Kidney (tissue), 14 donors: Measurements from ENCODE around the gene FUT3. TPM values are rescaled to one million over a fixed set of nuclear protein-coding genes. Genes with fewer than 3 reads are reported as not detected.

ENCODE experiments used
- DNase-seq, 5 donors: peaks; one replicate each; pipeline ENCODE4 v3.0.0-alpha.2; 2013 to 2020
- FAIRE-seq: peaks from 2 replicates; lab custom pipeline; 2012; peaks lifted over from hg19 to GRCh38; lab: Jason Lieb, UNC
- H3K27ac ChIP-seq, 2 donors: one replicate each; pipeline ENCODE4 v1.7.0; 2013; ENCODE audit warnings: low read depth in 2 of 2, low read length in 2 of 2, inconsistent platforms in 1 of 2
- H3K27me3 ChIP-seq: one replicate; pipeline ENCODE4 v1.7.1; 2013; ENCODE audit warnings: low read length, inconsistent platforms; ENCODE audit not compliant: control insufficient read depth, insufficient read depth
- H3K36me3 ChIP-seq, 3 donors: one replicate each; pipeline versions ENCODE4 v1.7.0 to v1.7.1; 2013; ENCODE audit warnings: low read length in 3 of 3, control low read depth in 1 of 3, inconsistent platforms in 1 of 3; ENCODE audit not compliant: insufficient read depth in 3 of 3, control insufficient read depth in 2 of 3
- H3K4me1 ChIP-seq, 3 donors: one replicate each; pipeline versions ENCODE4 v1.7.0 to v1.7.1; 2013; ENCODE audit warnings: low read length in 3 of 3, inconsistent platforms in 1 of 3, low read depth in 1 of 3; ENCODE audit not compliant: control insufficient read depth in 2 of 3, insufficient read depth in 2 of 3
- H3K4me3 ChIP-seq, 3 donors: one replicate each; pipeline versions ENCODE4 v1.7.0 to v1.8.1; 2013; ENCODE audit warnings: low read length in 3 of 3, control low read depth in 1 of 3, inconsistent platforms in 1 of 3
- H3K9ac ChIP-seq, 3 donors: one replicate each; pipeline versions ENCODE4 v1.7.0 to v1.7.1; 2013; ENCODE audit warnings: low read length in 3 of 3, control low read depth in 1 of 3, inconsistent platforms in 1 of 3
- H3K9me3 ChIP-seq, 3 donors: one replicate each; pipeline versions ENCODE4 v1.7.0 to v1.7.1; 2013; ENCODE audit warnings: low read length in 3 of 3, control low read depth in 1 of 3, inconsistent platforms in 1 of 3; ENCODE audit not compliant: control insufficient read depth in 2 of 3, insufficient read depth in 1 of 3
- intact Hi-C: fragments of 100-400 bp; cut with DNase I; formaldehyde crosslinking; loops from one replicate; pipeline ENCODE4 v1.11.1; 2022
- polyA plus RNA-seq: library from polyadenylated mRNA; stranded (reverse); fragments of 350-450 nt; fragmentation: Illumina TruSeq; extraction: RNeasy Lipid Tissue Mini Kit (QIAGEN cat#74804); gene quantifications from one replicate; pipeline ENCODE4 v1.2.3, GENCODE V29; 2014; ENCODE audit warnings: low read depth, low replicate concordance; ENCODE audit not compliant: insufficient read depth
- total RNA-seq: library from RNA; stranded (reverse); fragmentation: NEBNext Ultra II Directional; extraction: Animal tissue kit (Norgen Biotek cat#: 25700); gene quantifications from one replicate; pipeline ENCODE4 v1.2.1, GENCODE V29; 2021
- TF ChIP-seq, protein P1 (sequence below): IDR thresholded peaks from 3 replicates; pipeline ENCODE4 v1.5.1; 2012; ENCODE audit warnings: mild to moderate bottlenecking, moderate library complexity, borderline replicate concordance; ENCODE audit not compliant: insufficient read depth; ENCODE audit errors: extremely low read depth
- donor health status: control.
- donor health status: control.
- donor health status: control.
- donor health status: control.
- donor health status: control.
- donor health status: DM: yes; HTN: yes; CAD: no.
- donor health status: Normal renal cell carcinoma (clear cell type).

FUT3 gene
- total and polyA plus RNA-seq, 2 donors from 2014 or later, result 3.0 to 6.5 TPM

DNA sequence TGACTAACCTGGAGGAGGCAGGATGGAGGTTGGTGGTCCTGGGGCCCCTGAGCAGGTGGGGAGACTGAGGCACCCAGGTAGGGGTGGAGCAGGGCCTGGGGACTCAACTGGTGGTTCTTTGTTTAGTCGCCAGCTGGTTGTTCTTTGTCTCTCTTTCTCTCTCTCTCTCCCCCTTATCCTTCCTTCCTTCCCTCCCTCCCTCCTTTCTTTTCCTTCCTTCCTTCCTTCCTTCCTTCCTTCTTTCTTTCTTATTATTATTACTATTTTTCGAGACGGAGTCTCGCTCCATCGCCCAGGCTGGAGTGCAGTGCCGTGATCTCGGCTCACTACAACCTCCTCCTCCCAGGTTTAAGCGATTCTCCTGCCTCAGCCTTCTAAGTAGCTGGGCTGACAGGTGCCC is 53.0 kb downstream of the FUT3 start:
- no peak overlapping the region for H3K9ac ChIP-seq
- no peak overlapping the region for H3K27ac ChIP-seq
- no peaks in the 10 kb centered on the region for H3K36me3 ChIP-seq
- H3K9me3 ChIP-seq, result no peaks in the 10 kb centered on the region
- DNase-seq, result no peak
- FAIRE-seq, result no peak
- TF ChIP-seq, protein P1, sequence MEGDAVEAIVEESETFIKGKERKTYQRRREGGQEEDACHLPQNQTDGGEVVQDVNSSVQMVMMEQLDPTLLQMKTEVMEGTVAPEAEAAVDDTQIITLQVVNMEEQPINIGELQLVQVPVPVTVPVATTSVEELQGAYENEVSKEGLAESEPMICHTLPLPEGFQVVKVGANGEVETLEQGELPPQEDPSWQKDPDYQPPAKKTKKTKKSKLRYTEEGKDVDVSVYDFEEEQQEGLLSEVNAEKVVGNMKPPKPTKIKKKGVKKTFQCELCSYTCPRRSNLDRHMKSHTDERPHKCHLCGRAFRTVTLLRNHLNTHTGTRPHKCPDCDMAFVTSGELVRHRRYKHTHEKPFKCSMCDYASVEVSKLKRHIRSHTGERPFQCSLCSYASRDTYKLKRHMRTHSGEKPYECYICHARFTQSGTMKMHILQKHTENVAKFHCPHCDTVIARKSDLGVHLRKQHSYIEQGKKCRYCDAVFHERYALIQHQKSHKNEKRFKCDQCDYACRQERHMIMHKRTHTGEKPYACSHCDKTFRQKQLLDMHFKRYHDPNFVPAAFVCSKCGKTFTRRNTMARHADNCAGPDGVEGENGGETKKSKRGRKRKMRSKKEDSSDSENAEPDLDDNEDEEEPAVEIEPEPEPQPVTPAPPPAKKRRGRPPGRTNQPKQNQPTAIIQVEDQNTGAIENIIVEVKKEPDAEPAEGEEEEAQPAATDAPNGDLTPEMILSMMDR, result no peak
- H3K4me3 ChIP-seq, result no peak overlapping the region
- no peaks in the 10 kb centered on the region for H3K27me3 ChIP-seq
- intact Hi-C loops, result no loop called here
- peaks cover 0 to 3% (median 0%) of the 10 kb centered on the region in 3 donors for H3K4me1 ChIP-seq

DNA sequence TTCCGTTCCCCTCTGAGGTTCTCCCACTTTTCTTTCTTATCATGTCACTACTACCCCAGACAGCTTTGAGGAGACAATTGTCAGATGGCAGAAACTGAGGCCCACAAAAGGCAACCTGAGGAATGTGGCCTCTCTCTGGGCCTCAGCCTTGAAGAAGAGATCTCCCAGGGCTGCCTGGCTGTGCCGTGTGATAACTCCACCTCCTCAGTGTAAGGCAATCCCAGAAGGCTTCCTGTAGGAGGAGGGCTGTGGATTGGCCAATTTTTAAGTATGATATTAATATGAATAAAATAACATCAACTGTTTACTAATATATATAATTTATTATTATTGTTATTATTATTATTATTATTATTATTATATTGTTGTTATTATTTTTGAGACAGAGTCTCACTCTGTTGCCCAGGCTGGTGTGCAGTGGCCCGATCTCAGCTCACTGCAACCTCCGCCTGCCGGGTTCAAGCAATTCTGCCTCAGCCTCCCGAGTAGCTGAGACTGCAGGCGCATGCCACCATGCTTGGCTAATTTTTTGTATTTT is 55.8 kb downstream of the FUT3 start:
- intact Hi-C loops, result no loop called here
- DNase-seq, result no peak
- peaks cover 0 to 4% (median 0%) of the 10 kb centered on the region in 3 donors for H3K4me1 ChIP-seq
- FAIRE-seq, result no peak
- TF ChIP-seq, protein P1, result no peak
- no peak overlapping the region for H3K27ac ChIP-seq
- H3K36me3 ChIP-seq, result no peaks in the 10 kb centered on the region
- no peaks in the 10 kb centered on the region for H3K27me3 ChIP-seq
- H3K4me3 ChIP-seq, result no peak overlapping the region
- no peaks in the 10 kb centered on the region for H3K9me3 ChIP-seq
- no peak overlapping the region for H3K9ac ChIP-seq

DNA sequence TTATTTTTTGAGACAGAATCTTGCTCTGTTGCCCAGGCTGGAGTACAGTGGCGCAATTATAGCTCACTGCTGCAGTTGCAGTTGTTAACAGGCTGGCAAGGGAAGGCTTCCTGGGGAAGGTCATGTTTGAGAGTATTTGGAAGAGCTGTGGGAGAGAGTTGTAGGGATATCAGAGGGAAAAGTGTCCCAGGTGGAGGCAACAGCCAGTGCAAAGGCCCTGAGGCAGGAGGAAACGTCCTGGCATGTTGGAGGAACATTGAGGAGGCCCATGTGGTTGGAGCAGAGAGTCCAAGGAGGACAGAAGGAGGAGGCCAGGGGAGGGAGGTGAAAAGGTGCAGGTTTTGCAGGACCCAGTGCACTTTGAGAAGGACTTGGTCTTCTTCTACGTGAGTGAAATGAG is 58.1 kb downstream of the FUT3 start:
- no peak for DNase-seq
- H3K27ac ChIP-seq, result no peak overlapping the region
- no peak overlapping the region for H3K9ac ChIP-seq
- H3K4me3 ChIP-seq, result no peak overlapping the region
- H3K36me3 ChIP-seq, result peaks cover 0 to 7% (median 5%) of the 10 kb centered on the region in 3 donors
- intact Hi-C loops, result no loop called here
- no peaks in the 10 kb centered on the region for H3K27me3 ChIP-seq
- peaks cover 0 to 8% (median 6%) of the 10 kb centered on the region in 3 donors for H3K4me1 ChIP-seq
- TF ChIP-seq, protein P1, result no peak
- FAIRE-seq, result no peak
- H3K9me3 ChIP-seq, result no peaks in the 10 kb centered on the region

Other genes with a start within 250 kb of the FUT3 start
- 113 TPM for gene SAFB2, start 228.7 kb downstream of the FUT3 start, total RNA-seq
- 67.1 TPM for gene SAFB2, start 228.7 kb downstream of the FUT3 start, polyA plus RNA-seq
- 88.6 TPM for gene SAFB, start 228.4 kb downstream of the FUT3 start, total RNA-seq
- 35.0 TPM for gene SAFB, start 228.4 kb downstream of the FUT3 start, polyA plus RNA-seq
- 74.6 TPM for gene MICOS13, start 170.9 kb downstream of the FUT3 start, total RNA-seq
- 244 TPM for gene MICOS13, start 170.9 kb downstream of the FUT3 start, polyA plus RNA-seq
- gene HSD11B1L, start 170.4 kb downstream of the FUT3 start, total RNA-seq, result 7.8 TPM
- 29.9 TPM for gene HSD11B1L, start 170.4 kb downstream of the FUT3 start, polyA plus RNA-seq
- 564 TPM for gene RPL36, start 161.2 kb downstream of the FUT3 start, total RNA-seq
- gene RPL36, start 161.2 kb downstream of the FUT3 start, polyA plus RNA-seq, result 1,593 TPM
- gene LONP1, start 131.3 kb downstream of the FUT3 start, total RNA-seq, result 67.1 TPM
- 71.5 TPM for gene LONP1, start 131.3 kb downstream of the FUT3 start, polyA plus RNA-seq
- not detected for gene CATSPERD, start 130.8 kb downstream of the FUT3 start, total RNA-seq
- not detected for gene CATSPERD, start 130.8 kb downstream of the FUT3 start, polyA plus RNA-seq
- gene PRR22, start 66.7 kb downstream of the FUT3 start, total RNA-seq, result 4.2 TPM
- gene PRR22, start 66.7 kb downstream of the FUT3 start, polyA plus RNA-seq, result 4.1 TPM
- 37.6 TPM for gene DUS3L, start 60.3 kb downstream of the FUT3 start, total RNA-seq
- 18.1 TPM for gene DUS3L, start 60.3 kb downstream of the FUT3 start, polyA plus RNA-seq
- gene NRTN, start 46.4 kb downstream of the FUT3 start, total RNA-seq, result 3.5 TPM
- gene NRTN, start 46.4 kb downstream of the FUT3 start, polyA plus RNA-seq, result 5.8 TPM
- 13.0 TPM for gene FUT6, start 11.7 kb downstream of the FUT3 start, total RNA-seq
- 58.4 TPM for gene FUT6, start 11.7 kb downstream of the FUT3 start, polyA plus RNA-seq
- gene FUT5, start 19.1 kb upstream of the FUT3 start, total RNA-seq, result 0.22 TPM
- gene FUT5, start 19.1 kb upstream of the FUT3 start, polyA plus RNA-seq, result not detected
- gene NDUFA11, start 52.3 kb upstream of the FUT3 start, total RNA-seq, result 200 TPM
- 763 TPM for gene NDUFA11, start 52.3 kb upstream of the FUT3 start, polyA plus RNA-seq
- 8.7 TPM for gene VMAC, start 53.4 kb upstream of the FUT3 start, total RNA-seq
- gene VMAC, start 53.4 kb upstream of the FUT3 start, polyA plus RNA-seq, result 2.3 TPM
- gene CAPS, start 62.8 kb upstream of the FUT3 start, total RNA-seq, result 82.1 TPM
- 53.0 TPM for gene CAPS, start 62.8 kb upstream of the FUT3 start, polyA plus RNA-seq
- 69.7 TPM for gene RANBP3, start 126.7 kb upstream of the FUT3 start, total RNA-seq
- gene RANBP3, start 126.7 kb upstream of the FUT3 start, polyA plus RNA-seq, result 33.7 TPM